Uterus (tissue), 2 donors: ENCODE data around the gene ZNF653.
A peak's percentile ranks its signal among the peaks of the same experiment; 100 is the strongest.

Source experiments
- POLR2A ChIP-seq, 2 donors: fragments of 450-650 bp; IDR thresholded peaks; one replicate each; pipeline ENCODE4 v1.6.1; 2016; ENCODE audit warnings: antibody characterized with exemption in 2 of 2, mild to moderate bottlenecking in 1 of 2, moderate library complexity in 1 of 2
- TF ChIP-seq, protein P1 (sequence below), 4 experiments: fragments of 200-600 bp in 2 of 4; fragments of 450-650 bp in 2 of 4; sonication (generic) in 2 of 4; IDR thresholded peaks; one replicate each; pipeline ENCODE4 v1.5.1; 2016 to 2019; ENCODE audit warnings: antibody characterized with exemption in 4 of 4, mild to moderate bottlenecking in 2 of 4, moderate library complexity in 1 of 4

DNA sequence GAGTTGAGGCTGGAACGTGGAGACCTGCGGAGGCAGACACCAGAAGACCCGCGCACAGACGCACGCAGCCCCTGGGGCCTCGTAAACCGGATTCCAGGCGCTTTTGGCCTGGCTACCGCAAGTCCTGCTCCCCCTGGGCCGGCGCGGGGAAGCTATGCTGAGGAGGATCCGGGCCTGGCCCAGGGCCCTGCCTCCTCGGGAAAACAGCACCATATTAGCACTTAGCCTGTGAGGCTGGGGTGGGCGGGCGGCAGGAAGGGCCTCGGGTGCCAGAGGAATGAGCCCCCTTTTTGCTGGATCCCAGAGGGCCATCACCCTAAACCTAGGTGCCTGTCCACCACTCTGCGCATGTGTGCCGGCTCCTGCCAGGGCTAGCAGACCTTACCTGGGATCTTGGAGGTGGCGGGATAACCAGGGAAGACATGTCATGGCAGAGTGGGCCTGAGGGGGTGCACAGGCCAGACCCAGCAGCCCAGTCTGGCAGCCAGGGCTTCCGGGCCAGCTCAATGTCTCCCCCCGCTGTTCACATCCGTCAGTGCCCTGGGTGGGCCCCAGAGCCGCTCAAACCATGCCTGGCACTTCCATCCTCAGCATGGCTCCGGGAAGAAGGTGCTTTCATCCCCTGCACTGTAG lies 46.1 kb upstream of the ZNF653 start:
- TF ChIP-seq, protein P1, sequence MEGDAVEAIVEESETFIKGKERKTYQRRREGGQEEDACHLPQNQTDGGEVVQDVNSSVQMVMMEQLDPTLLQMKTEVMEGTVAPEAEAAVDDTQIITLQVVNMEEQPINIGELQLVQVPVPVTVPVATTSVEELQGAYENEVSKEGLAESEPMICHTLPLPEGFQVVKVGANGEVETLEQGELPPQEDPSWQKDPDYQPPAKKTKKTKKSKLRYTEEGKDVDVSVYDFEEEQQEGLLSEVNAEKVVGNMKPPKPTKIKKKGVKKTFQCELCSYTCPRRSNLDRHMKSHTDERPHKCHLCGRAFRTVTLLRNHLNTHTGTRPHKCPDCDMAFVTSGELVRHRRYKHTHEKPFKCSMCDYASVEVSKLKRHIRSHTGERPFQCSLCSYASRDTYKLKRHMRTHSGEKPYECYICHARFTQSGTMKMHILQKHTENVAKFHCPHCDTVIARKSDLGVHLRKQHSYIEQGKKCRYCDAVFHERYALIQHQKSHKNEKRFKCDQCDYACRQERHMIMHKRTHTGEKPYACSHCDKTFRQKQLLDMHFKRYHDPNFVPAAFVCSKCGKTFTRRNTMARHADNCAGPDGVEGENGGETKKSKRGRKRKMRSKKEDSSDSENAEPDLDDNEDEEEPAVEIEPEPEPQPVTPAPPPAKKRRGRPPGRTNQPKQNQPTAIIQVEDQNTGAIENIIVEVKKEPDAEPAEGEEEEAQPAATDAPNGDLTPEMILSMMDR (IDR thresholded peaks at IDR 0.05) = peak in 3 of 4 experiments; percentile 33 to 39 (median 37)
- TF ChIP-seq POLR2A (IDR thresholded peaks at IDR 0.05) = peak in 1 of 2 donors; percentile 47
